Measurements from ENCODE around the gene EXD1. TPM values are rescaled to one million over a fixed set of nuclear protein-coding genes. Genes with fewer than 3 reads are reported as not detected.

Gene EXD1
- polyA plus RNA-seq, 1 donor from 2014 or later = not detected

GRCh38 chr15:41133454-41133853, 97.1 kb downstream of the EXD1 start:
- Histone ChIP-seq H3K27me3 (ENCODE audit: insufficient read depth, low read depth, low read length) (no peaks in the 10 kb centered on the region), H3K4me3 (ENCODE audit: low read length) (no peak overlapping the region), H3K36me3 (ENCODE audit: insufficient read depth, low read length) (no peaks in the 10 kb centered on the region), H3K9ac (ENCODE audit: low read length) (no peak overlapping the region), H3K4me2 (ENCODE audit: low read length) (no peak overlapping the region), H3F3A (ENCODE audit: insufficient read depth, low read length, poor library complexity, severe bottlenecking) (no peaks in the 10 kb centered on the region), H3K27ac (ENCODE audit: low read length) (no peak overlapping the region), H4K20me1 (ENCODE audit: insufficient read depth) (no peaks in the 10 kb centered on the region), H2AFZ (ENCODE audit: low read depth, low read length) (no peak overlapping the region), H3K9me3 (ENCODE audit: low read length) (no peaks in the 10 kb centered on the region), H3K9me2 (ENCODE audit: insufficient read depth, low read length) (no peaks in the 10 kb centered on the region), H3K79me2 (replicated peaks; ENCODE audit: insufficient read depth, low read length) (no peaks in the 10 kb centered on the region)
- no peak for TF ChIP-seq TAF1 (IDR thresholded peaks at IDR 0.05; ENCODE audit: low read depth)
- TF ChIP-seq RAD21 (conservative IDR thresholded peaks at IDR 0.05) = no peak
- TF ChIP-seq EP300 (conservative IDR thresholded peaks at IDR 0.05; ENCODE audit: poor library complexity, severe bottlenecking) = no peak
- no peak for TF ChIP-seq SMC3 (conservative IDR thresholded peaks at IDR 0.05; ENCODE audit: poor library complexity)
- TF ChIP-seq REST (IDR thresholded peaks at IDR 0.05; ENCODE audit: borderline replicate concordance) = no peak
- no peak for TF ChIP-seq POLR2AphosphoS5 (IDR thresholded peaks at IDR 0.05)
- no peak for TF ChIP-seq EZH2 (IDR thresholded peaks at IDR 0.05; ENCODE audit: borderline replicate concordance, insufficient read depth, low read length, poor library complexity, severe bottlenecking)
- TF ChIP-seq MXI1 (conservative IDR thresholded peaks at IDR 0.05; ENCODE audit: poor library complexity, severe bottlenecking) = no peak
- no peak for TF ChIP-seq CTCF (IDR thresholded peaks at IDR 0.05; ENCODE audit: poor library complexity, severe bottlenecking)

Other genes with a start within 250 kb of the EXD1 start
- 8.4 and 9.5 TPM in 2 replicates for gene INO80, start 114.5 kb downstream of the EXD1 start, polyA plus RNA-seq
- gene CHP1, start 511 bp upstream of the EXD1 start, polyA plus RNA-seq = 19.6 and 24.0 TPM in 2 replicates
- gene OIP5, start 101.8 kb upstream of the EXD1 start, polyA plus RNA-seq = 0.92 and 1.7 TPM in 2 replicates
- gene NUSAP1, start 102.1 kb upstream of the EXD1 start, polyA plus RNA-seq = 8.6 and 13.6 TPM in 2 replicates
- gene NDUFAF1, start 171.7 kb upstream of the EXD1 start, polyA plus RNA-seq = 30.1 and 37.3 TPM in 2 replicates
- 77.9 and 84.1 TPM in 2 replicates for gene RTF1, start 186.3 kb upstream of the EXD1 start, polyA plus RNA-seq